ACC112 (cell line): ENCODE data around the gene RAB13.
A peak's percentile ranks its signal among the peaks of the same experiment; 100 is the strongest.

Source experiments
- H2AFZ ChIP-seq: fragments of 200-600 bp; sonication (generic); one replicate; pipeline ENCODE4 v1.6.0; 2017; ENCODE audit warnings: antibody characterized with exemption, low read length; ENCODE audit not compliant: unreplicated experiment
- H3K27ac ChIP-seq: fragments of 200-600 bp; sonication (generic); 2 replicates; pipeline ENCODE4 v1.5.1; 2014; ENCODE audit warnings: low read depth, mild to moderate bottlenecking, antibody characterized with exemption, low read length, moderate library complexity
- H3K27me3 ChIP-seq: fragments of 200-600 bp; sonication (generic); 2 replicates; pipeline ENCODE4 v1.6.1; 2014; ENCODE audit warnings: mild to moderate bottlenecking, antibody characterized with exemption, low read length, moderate library complexity, mixed read lengths; ENCODE audit not compliant: insufficient read depth
- H3K36me3 ChIP-seq: fragments of 200-600 bp; sonication (generic); 2 replicates; pipeline ENCODE4 v1.6.1; 2016; ENCODE audit warnings: mild to moderate bottlenecking, antibody characterized with exemption, low read length, moderate library complexity, mixed read lengths; ENCODE audit not compliant: insufficient read depth
- H3K4me1 ChIP-seq: fragments of 200-600 bp; sonication (generic); one replicate; pipeline ENCODE4 v1.6.1; 2016; ENCODE audit warnings: low read length, mixed read lengths; ENCODE audit not compliant: insufficient read depth, unreplicated experiment, control insufficient read depth
- H3K4me3 ChIP-seq: fragments of 200-600 bp; sonication (generic); 2 replicates; pipeline ENCODE4 v1.5.1; 2014; ENCODE audit warnings: mild to moderate bottlenecking, low read depth, low read length
- H3K79me2 ChIP-seq: fragments of 200-600 bp; sonication (generic); one replicate; pipeline ENCODE4 v1.6.0; 2016; ENCODE audit warnings: low read length; ENCODE audit not compliant: control insufficient read depth, unreplicated experiment, insufficient read depth

RAB13 gene

DNA sequence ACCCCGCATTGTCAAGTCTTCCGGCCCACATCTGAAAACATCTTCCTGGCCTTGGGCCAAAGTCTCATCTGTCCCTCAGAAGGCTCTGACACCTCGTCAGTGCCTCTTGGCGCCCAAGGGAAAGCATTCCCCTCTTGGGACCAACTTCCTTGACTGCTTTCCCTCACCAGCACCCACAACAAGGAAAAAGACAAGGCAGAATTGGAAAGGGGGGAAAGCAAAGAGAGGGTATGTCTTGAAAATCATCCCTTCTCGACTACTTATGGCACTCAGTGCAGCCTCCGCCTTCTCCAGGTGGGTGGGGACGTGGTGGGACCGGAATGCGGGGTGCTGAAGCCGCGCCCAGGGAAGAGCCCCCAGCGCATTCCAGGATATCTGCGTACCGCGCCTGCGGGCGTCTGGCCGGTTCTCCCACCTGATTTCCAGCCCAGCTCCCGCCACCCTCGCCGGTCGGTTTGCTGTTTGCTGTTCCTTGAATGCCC lies 22.2 kb downstream of the RAB13 start:
- Histone ChIP-seq H3K4me1 (peaks cover 25% of the 10 kb centered on the region), H2AFZ (peak overlapping the region; percentile 16), H3K79me2 (peaks cover 27% of the 10 kb centered on the region), H3K27ac (peak overlapping the region; percentile 86), H3K27me3 (no peaks in the 10 kb centered on the region), H3K4me3 (peak overlapping the region; percentile 89), H3K36me3 (no peaks in the 10 kb centered on the region)

DNA sequence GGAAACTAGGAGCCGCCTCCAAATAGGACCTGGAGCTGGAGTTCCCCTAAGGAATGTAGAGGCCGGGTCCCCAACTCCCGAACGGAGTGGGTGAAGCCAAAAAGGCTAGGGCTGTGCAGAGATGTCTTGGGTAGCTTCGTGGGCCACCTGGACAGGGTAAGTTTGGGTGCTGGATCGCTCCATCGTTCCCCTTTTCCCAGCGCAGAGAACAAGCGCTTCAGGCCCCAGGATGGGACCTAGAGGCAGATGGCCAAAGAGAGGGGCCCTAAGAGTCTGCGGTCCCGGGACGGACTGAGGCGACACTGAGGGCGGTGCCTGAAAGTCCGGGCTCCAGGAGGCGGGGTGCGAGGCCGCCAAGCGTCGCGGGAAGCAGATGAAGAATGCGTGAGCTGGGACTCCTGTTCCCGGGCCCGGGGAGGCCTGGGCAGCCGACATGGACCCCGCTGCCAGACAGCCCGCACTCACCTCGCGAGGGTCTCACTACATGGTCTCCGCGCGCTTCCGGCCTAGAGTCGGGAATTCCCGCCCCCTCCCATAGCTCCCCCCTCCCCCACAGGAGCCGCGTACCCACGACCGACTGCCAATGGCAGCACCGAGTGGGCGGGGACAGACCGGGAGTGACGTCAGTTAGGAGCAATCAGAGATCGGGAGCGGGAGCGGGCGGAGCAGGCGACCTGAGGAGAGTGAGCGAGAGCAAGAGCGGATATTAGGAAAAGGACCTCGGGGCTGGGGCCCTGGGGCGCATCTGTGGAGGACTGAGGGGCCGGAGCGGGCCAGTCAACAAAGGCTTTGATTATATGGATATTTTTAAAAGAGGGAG lies 22.9 kb downstream of the RAB13 start, which contains the start of gene SLC39A1:
TSS of gene SLC39A1 (minus strand) at position 508 of the 820 bp plus-strand sequence. CDS start 822 bp downstream, outside the sequence.
- Histone ChIP-seq H3K36me3 (no peaks in the 10 kb centered on the region), H2AFZ (peak within 1 kb of the TSS; percentile 48), H3K4me1 (peaks cover 21% of the 10 kb centered on the region), H3K27me3 (no peaks in the 10 kb centered on the region), H3K79me2 (peaks cover 27% of the 10 kb centered on the region), H3K4me3 (peak within 1 kb of the TSS; percentile 89), H3K27ac (peak within 1 kb of the TSS; percentile 86)

DNA sequence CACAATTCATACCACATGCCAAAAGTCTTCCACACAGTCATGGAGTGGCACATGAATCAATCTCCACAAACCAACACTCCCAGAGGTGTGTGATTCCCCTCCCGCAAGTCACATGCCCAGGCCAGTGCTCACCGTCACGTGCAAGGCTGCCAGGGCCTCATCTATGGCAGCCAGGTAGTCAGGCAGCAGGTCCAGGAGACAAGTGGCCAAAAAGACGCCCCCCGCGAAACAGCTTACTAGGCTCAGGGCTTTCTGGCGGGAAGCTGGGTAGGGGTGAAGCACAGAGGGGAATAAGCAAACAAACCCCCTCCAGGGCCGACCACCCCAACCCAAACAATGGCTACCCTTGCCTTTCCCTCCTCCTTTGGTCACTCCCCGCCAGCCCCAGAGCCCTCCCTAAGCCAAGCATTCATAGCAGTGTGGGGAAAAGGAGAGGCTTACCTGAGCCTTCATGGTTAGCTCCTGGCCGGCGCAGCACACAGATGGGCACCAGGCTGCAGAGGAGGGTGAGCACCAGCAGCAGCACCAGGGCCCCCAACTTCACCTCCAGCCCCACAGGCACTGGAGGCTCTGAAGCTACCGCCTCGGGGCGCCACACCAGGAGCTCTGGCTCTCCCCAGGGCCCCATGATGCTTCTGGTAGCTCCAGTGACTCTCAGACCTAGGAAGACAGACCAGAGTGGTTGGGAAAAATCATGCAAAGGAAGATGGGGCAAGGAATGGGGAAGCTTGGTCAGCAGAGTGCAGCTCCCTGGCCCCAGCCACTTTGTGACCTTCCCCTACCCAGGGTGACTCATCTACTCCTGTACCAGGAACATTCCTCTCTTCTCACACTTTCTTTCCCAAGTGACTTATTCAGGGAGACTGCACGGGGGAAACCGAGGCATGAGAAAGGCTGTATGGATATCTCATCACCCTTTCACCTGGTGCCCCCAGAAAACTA lies 23.8 kb downstream of the RAB13 start:
- H3K27ac ChIP-seq, result peak overlapping the region; percentile 86
- H3K79me2 ChIP-seq, result peaks cover 36% of the 10 kb centered on the region
- H2AFZ ChIP-seq, result peak overlapping the region; percentile 48

DNA sequence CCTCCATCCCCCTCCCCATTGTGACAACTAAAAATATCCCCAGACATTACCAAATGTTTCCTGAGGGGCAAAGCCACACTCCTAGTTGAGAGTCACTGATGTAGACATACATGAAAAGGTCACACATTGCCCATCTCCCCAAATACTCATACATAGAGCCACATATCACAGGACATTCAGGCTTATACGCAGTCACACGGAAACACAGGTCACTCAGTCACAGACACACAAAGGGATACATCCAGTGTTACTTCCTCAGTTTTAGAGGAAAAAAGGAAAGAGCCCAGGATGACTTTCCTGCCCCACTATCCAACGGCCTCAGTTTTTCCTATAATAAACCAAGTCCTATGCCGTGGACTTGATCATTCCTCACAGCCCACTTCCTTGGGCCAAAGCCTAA lies 24.7 kb downstream of the RAB13 start:
- H3K27ac ChIP-seq, result no peak overlapping the region
- peaks cover 46% of the 10 kb centered on the region for H3K79me2 ChIP-seq
- peaks cover 28% of the 10 kb centered on the region for H3K4me1 ChIP-seq
- peak overlapping the region; percentile 89 for H3K4me3 ChIP-seq
- no peaks in the 10 kb centered on the region for H3K36me3 ChIP-seq
- H3K27me3 ChIP-seq, result no peaks in the 10 kb centered on the region
- H2AFZ ChIP-seq, result no peak overlapping the region

More for the DNA sequence above, 23.8 kb downstream of the RAB13 start:
- no peaks in the 10 kb centered on the region for H3K27me3 ChIP-seq
- H3K4me1 ChIP-seq, result peaks cover 21% of the 10 kb centered on the region
- H3K36me3 ChIP-seq, result no peaks in the 10 kb centered on the region
- peak overlapping the region; percentile 89 for H3K4me3 ChIP-seq

DNA sequence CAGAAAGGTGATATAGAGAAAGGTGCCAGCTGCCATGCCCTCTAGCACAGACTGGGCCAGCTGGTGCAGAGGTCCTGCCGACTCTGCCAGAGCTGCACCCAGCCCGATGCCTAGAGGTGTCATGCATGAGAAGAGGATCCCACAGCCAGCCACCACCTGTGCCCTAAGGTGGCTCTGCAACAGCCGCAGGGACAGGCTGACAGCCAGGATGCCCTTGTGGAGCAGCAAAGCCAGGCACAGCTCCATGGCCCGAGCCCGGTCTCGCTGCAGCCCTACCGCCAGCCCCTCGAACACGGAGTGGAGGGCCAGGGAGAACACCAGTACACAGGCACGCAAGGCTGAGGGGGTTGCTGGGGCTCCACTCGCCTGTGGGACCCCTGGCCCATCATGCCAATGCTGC lies 25.9 kb downstream of the RAB13 start:
- Histone ChIP-seq H3K4me3 (no peak overlapping the region), H3K27ac (no peak overlapping the region), H3K79me2 (peaks cover 47% of the 10 kb centered on the region), H3K4me1 (peaks cover 27% of the 10 kb centered on the region), H2AFZ (no peak overlapping the region), H3K36me3 (no peaks in the 10 kb centered on the region), H3K27me3 (no peaks in the 10 kb centered on the region)

DNA sequence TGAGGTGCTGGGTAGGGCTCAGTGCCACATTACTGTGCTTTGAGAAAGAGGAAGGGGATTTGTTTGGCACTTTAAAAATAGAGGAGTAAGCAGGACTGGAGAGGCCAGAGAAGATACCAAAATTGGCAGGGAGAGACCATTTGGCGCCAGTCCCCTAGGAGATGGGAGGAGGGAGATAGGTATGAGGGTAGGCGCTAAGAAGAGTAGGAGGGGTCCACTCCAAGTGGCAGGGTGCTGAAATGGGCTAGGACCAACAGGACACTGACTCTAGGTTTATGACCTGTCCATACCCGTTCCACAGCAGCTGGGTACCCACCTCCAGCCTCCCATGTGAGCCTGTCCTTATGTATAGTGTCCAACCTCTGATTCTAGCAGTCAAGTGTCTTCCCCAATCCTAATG lies 26.7 kb downstream of the RAB13 start:
- no peaks in the 10 kb centered on the region for H3K27me3 ChIP-seq
- H3K27ac ChIP-seq, result no peak overlapping the region
- H2AFZ ChIP-seq, result no peak overlapping the region
- H3K36me3 ChIP-seq, result no peaks in the 10 kb centered on the region
- peaks cover 27% of the 10 kb centered on the region for H3K4me1 ChIP-seq
- H3K79me2 ChIP-seq, result peaks cover 54% of the 10 kb centered on the region
- H3K4me3 ChIP-seq, result no peak overlapping the region

DNA sequence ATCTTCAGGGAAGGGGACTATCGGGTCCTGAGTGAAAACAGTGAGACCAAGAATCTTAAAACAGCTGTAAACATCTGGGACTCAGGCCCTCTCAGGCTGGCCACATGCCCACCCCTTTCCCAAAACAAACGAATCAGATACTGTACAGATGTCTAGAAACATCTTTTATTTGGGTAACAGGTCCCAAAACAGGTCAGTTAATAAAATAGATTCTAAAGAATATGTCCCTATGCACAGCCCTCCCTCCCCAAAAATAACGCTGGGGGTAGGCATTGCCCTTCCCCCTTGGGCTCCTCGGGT lies 27.2 kb downstream of the RAB13 start:
- H3K4me1 ChIP-seq, result peaks cover 27% of the 10 kb centered on the region
- no peak overlapping the region for H2AFZ ChIP-seq
- H3K36me3 ChIP-seq, result no peaks in the 10 kb centered on the region
- peaks cover 59% of the 10 kb centered on the region for H3K79me2 ChIP-seq
- H3K4me3 ChIP-seq, result peak overlapping the region; percentile 89; the same call in 1 of the 2 replicates
- no peaks in the 10 kb centered on the region for H3K27me3 ChIP-seq
- no peak overlapping the region for H3K27ac ChIP-seq

DNA sequence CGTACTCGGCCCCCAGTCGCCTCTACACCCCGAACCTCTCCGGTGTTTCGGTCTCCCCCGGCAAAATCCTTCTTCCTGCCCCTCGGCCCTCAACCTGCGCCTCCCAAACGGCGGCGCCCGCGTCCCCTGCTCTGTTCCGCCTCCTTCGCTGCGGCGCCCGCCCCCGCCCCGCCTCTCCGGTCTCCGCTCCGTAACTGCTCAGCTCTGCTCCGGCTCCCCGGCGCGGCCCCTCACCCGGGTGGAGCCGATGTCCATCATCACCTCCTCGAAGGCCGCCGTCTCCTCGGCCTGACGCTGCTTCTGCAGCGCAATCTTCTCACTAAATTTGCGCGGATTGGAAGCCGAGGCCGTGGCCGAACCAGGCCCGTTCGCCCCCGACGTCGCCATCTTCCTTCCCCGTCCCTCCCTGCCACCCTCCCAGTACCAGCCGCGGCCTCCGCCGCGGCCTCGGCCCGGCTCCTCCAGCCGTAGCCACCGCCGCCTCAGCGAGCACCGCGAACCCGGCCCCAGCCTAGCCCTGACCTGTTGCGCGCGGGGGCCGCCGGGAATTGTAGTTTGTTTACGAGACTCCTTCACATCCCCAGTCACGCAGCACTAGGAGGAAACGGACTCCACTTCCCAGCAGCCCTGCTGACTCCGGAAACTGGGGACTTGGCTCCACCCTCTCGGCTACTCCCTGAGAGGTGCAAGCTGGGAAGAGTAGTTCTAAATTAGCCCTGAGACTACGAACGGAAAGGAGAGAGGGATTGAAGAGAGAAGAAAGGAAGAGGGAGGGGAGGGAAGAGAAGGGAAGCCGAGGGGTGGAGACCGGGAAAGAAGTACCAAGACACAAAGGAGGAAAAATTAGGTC lies 27.8 kb downstream of the RAB13 start, which contains the start of gene CRTC2:
TSS of gene CRTC2 (minus strand) at position 502 of the 850 bp plus-strand sequence. CDS start at position 387, 115 bp downstream.
- H2AFZ ChIP-seq, result peak within 1 kb of the TSS; percentile 30
- no peaks in the 10 kb centered on the region for H3K36me3 ChIP-seq

DNA sequence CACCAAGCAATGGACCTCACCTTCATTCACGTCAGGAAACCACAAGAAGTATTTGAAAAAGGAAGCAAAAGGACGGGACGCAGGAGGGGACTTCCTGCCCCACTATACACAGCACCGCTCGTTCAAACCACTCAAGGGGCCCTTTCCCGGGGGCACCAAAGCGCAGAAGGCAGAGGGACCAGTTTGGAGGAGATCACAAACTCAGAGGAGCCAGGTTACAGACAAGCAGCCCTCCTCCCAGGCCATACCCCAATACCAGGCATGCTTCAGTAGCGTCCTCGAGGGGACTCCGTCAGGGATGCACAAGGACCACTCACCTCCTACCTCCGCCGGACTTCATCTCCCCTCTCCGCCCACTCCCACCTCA lies 28.4 kb downstream of the RAB13 start:
- Histone ChIP-seq H3K27ac (peak overlapping the region; percentile 69; the same call in 1 of the 2 replicates), H3K79me2 (peaks cover 60% of the 10 kb centered on the region), H3K4me1 (peaks cover 27% of the 10 kb centered on the region), H2AFZ (peak overlapping the region; percentile 30), H3K27me3 (no peaks in the 10 kb centered on the region), H3K36me3 (no peaks in the 10 kb centered on the region), H3K4me3 (peak overlapping the region; percentile 89)

More for the DNA sequence above, 27.8 kb downstream of the RAB13 start, which contains the start of gene CRTC2:
- Histone ChIP-seq H3K27ac (peak within 1 kb of the TSS; percentile 69), H3K27me3 (no peaks in the 10 kb centered on the region), H3K4me3 (peak within 1 kb of the TSS; percentile 89), H3K79me2 (peaks cover 64% of the 10 kb centered on the region), H3K4me1 (peaks cover 27% of the 10 kb centered on the region)
